Aorta (tissue), 5 donors: ENCODE data around the gene CSAD. TPM values are rescaled to one million over a fixed set of nuclear protein-coding genes. Genes with fewer than 3 reads are reported as not detected.
"Not testable (repeated sequence)": the region's sequence is repeated elsewhere in the genome, so short reads cannot be mapped to it uniquely, and the experiment has no call there.

Source experiments
- ATAC-seq: fragments of 200-7000 bp; cut with Tn5 transposase; one replicate; pipeline ENCODE4 v1.9.1; 2022; ENCODE audit warnings: moderate library complexity; ENCODE audit not compliant: low FRiP score
- DNase-seq, 2 donors: peaks; one replicate each; pipeline ENCODE4 v3.0.0-alpha.2; 2020
- H3K27ac ChIP-seq, 2 donors: one replicate each; pipeline ENCODE4 v1.5.1; 2013; ENCODE audit warnings: low read length in 2 of 2, mild to moderate bottlenecking in 2 of 2, moderate library complexity in 2 of 2, control low read depth in 1 of 2, inconsistent platforms in 1 of 2, low read depth in 1 of 2
- H3K27me3 ChIP-seq, 2 donors: one replicate each; pipeline ENCODE4 v1.6.1; 2013; ENCODE audit warnings: control low read depth in 1 of 2, low read length in 1 of 2, mild to moderate bottlenecking in 1 of 2, moderate library complexity in 1 of 2; ENCODE audit not compliant: insufficient read depth in 2 of 2, control insufficient read depth in 1 of 2
- H3K36me3 ChIP-seq, 2 donors: one replicate each; pipeline ENCODE4 v1.6.1; 2013; ENCODE audit warnings: control low read depth in 1 of 2, low read length in 1 of 2, mild to moderate bottlenecking in 1 of 2; ENCODE audit not compliant: insufficient read depth in 2 of 2, control insufficient read depth in 1 of 2
- H3K4me1 ChIP-seq, 2 donors: one replicate each; pipeline ENCODE4 v1.6.1; 2013; ENCODE audit warnings: low read length in 2 of 2, control low read depth in 1 of 2, mild to moderate bottlenecking in 1 of 2, moderate library complexity in 1 of 2; ENCODE audit not compliant: insufficient read depth in 2 of 2, control insufficient read depth in 1 of 2
- H3K4me3 ChIP-seq, 2 donors: one replicate each; pipeline ENCODE4 v1.5.1; 2013; ENCODE audit warnings: low read length in 2 of 2, control low read depth in 1 of 2, mild to moderate bottlenecking in 1 of 2
- H3K9me3 ChIP-seq: one replicate; pipeline ENCODE4 v1.6.1; 2013; ENCODE audit warnings: mild to moderate bottlenecking, low read length; ENCODE audit not compliant: control insufficient read depth
- WGBS, 2 donors: extraction: QIAGEN DNeasy Blood & Tissue Kit; methylation state at CpG; one replicate each; pipeline ENCODE4 v1.1.7; 2013; 5-methylcytosine and 5-hydroxymethylcytosine counted together
- intact Hi-C, 2 donors: fragments of 100-400 bp; cut with DNase I; formaldehyde crosslinking; loops; one replicate each; pipeline versions ENCODE4 v1.14.2 to v1.15.0; 2022
- polyA plus RNA-seq, 2 donors: library from polyadenylated mRNA; stranded (reverse); fragments of 200-250 nt; gene quantifications; one replicate each; pipeline ENCODE4 v1.2.3, GENCODE V29; 2013
- total RNA-seq, 2 donors: library from RNA; stranded (reverse); fragmentation: NEBNext Ultra II Directional; extraction: Animal tissue kit (Norgen Biotek cat#: 25700); gene quantifications; one replicate each; pipeline ENCODE4 v1.2.1, GENCODE V29; 2021
- donor health status: healthy with polysubstance abuse.
- donor health status: Bipolar disorder and iron deficiency.
- donor health status: DM: no; HTN: no; CAD: no.
- donor health status: DM: no; HTN: no; CAD: no.
- donor health status: DM: yes; HTN: yes; CAD: no.

The CSAD gene
- total and polyA plus RNA-seq, 4 donors: 5.0 to 118 (median 63.6) TPM

- Histone ChIP-seq H3K27me3 (no peaks in the 10 kb centered on the region), H3K27ac (no peak overlapping the region), H3K9me3 (no peaks in the 10 kb centered on the region), H3K4me3 (no peak overlapping the region), H3K4me1 (no peaks in the 10 kb centered on the region), H3K36me3 (no peaks in the 10 kb centered on the region)
- intact Hi-C loops: loop anchor here (5.0 kb wide), 2 partner anchors 33 to 38 kb away; no protein-coding TSS in a partner anchor
- ATAC-seq: no peak
- no peak for DNase-seq
- 92 to 94% methylated on average over 8 of the region's 8 CpGs for WGBS, 2 donors
These were observed 61.9 kb downstream of the CSAD start for GRCh38 chr12:53118751-53119300.

GRCh38 chr12:53115891-53116648 lies 64.7 kb downstream of the CSAD start:
- Histone ChIP-seq H3K4me1 (no peaks in the 10 kb centered on the region), H3K27me3 (no peaks in the 10 kb centered on the region), H3K36me3 (no peaks in the 10 kb centered on the region), H3K9me3 (no peaks in the 10 kb centered on the region), H3K27ac (peak overlapping the region; percentile 15 to 99), H3K4me3 (no peak overlapping the region)
- no peak for DNase-seq
- intact Hi-C loops: loop anchor here (5.0 kb wide), 2 partner anchors 36 to 41 kb away; no protein-coding TSS in a partner anchor
- peak; percentile 72 for ATAC-seq
- WGBS, 2 donors: 39 to 40% methylated on average over 8 of the region's 8 CpGs

GRCh38 chr12:53115112-53115890 lies 65.4 kb downstream of the CSAD start:
- WGBS, 2 donors: 89% methylated on average over 33 of the region's 33 CpGs
- peak overlapping the region; percentile 73 to 99 for H3K27ac ChIP-seq
- no peaks in the 10 kb centered on the region for H3K27me3 ChIP-seq
- DNase-seq (no peak), ATAC-seq (peak; percentile 62)
- no peaks in the 10 kb centered on the region for H3K4me1 ChIP-seq
- no peaks in the 10 kb centered on the region for H3K9me3 ChIP-seq
- no peaks in the 10 kb centered on the region for H3K36me3 ChIP-seq
- H3K4me3 ChIP-seq: no peak overlapping the region
- intact Hi-C loops: loop anchor here (5.0 kb wide), 2 partner anchors 37 to 42 kb away; no protein-coding TSS in a partner anchor

GRCh38 chr12:53113951-53114350 lies 66.8 kb downstream of the CSAD start:
- DNase-seq (no peak), ATAC-seq (no peak)
- Histone ChIP-seq H3K36me3 (no peaks in the 10 kb centered on the region), H3K27ac (peak overlapping the region in 1 of 2 donors; percentile 6), H3K27me3 (no peaks in the 10 kb centered on the region), H3K9me3 (no peaks in the 10 kb centered on the region), H3K4me1 (no peaks in the 10 kb centered on the region), H3K4me3 (no peak overlapping the region)
- intact Hi-C loops: no loop called here

GRCh38 chr12:53113136-53113705 lies 67.5 kb downstream of the CSAD start:
- H3K4me3 ChIP-seq: no peak overlapping the region
- WGBS, 2 donors: 89 to 90% methylated on average over 12 of the region's 12 CpGs
- no peaks in the 10 kb centered on the region for H3K9me3 ChIP-seq
- intact Hi-C loops: no loop called here
- no peak overlapping the region for H3K27ac ChIP-seq
- H3K36me3 ChIP-seq: no peaks in the 10 kb centered on the region
- ATAC-seq (no peak), DNase-seq (no peak)
- no peaks in the 10 kb centered on the region for H3K27me3 ChIP-seq
- no peaks in the 10 kb centered on the region for H3K4me1 ChIP-seq

- H3K27me3 ChIP-seq, H3K36me3 ChIP-seq, ATAC-seq, H3K27ac ChIP-seq, intact Hi-C loops, H3K9me3 ChIP-seq, DNase-seq, H3K4me3 ChIP-seq, H3K4me1 ChIP-seq: not testable (repeated sequence)
- WGBS, 2 donors: 95 to 96% methylated on average over 6 to 7 of the region's 7 CpGs
These were observed 68.3 kb downstream of the CSAD start for GRCh38 chr12:53112431-53112830.

Other genes with a start within 250 kb of the CSAD start
- gene KRT18, start 231.8 kb downstream of the CSAD start, total RNA-seq: 1 to 10 TPM; 3.9 to 9.0 TPM
- gene KRT18, start 231.8 kb downstream of the CSAD start, polyA plus RNA-seq: 10 to 100 TPM; 15.8 to 54.1 TPM
- 100 to 1,000 TPM; 353 to 439 TPM for gene EIF4B, start 174.5 kb downstream of the CSAD start, total RNA-seq
- 100 to 1,000 TPM; 147 to 259 TPM for gene EIF4B, start 174.5 kb downstream of the CSAD start, polyA plus RNA-seq
- gene TNS2, start 130.9 kb downstream of the CSAD start, total RNA-seq: 100 to 1,000 TPM; 198 to 275 TPM
- gene TNS2, start 130.9 kb downstream of the CSAD start, polyA plus RNA-seq: 100 to 1,000 TPM; 130 to 412 TPM
- 100 to 1,000 TPM in 1 of 2 donors, 10 to 100 TPM in 1; 71.6 to 101 TPM for gene SPRYD3, start 101.5 kb downstream of the CSAD start, total RNA-seq
- gene SPRYD3, start 101.5 kb downstream of the CSAD start, polyA plus RNA-seq: 10 to 100 TPM; 53.8 to 60.9 TPM
- 100 to 1,000 TPM; 820 to 979 TPM for gene IGFBP6, start 83.3 kb downstream of the CSAD start, total RNA-seq
- 100 to 1,000 TPM; 507 to 837 TPM for gene IGFBP6, start 83.3 kb downstream of the CSAD start, polyA plus RNA-seq
- gene SOAT2, start 77.4 kb downstream of the CSAD start, total RNA-seq: 1 to 10 TPM in 1 of 2 donors, under 1 TPM in 1; 0.63 to 1.2 TPM
- 1 to 10 TPM; 1.5 to 3.4 TPM for gene SOAT2, start 77.4 kb downstream of the CSAD start, polyA plus RNA-seq
- 10 to 100 TPM; 34.0 to 46.3 TPM for gene ZNF740, start 203 bp downstream of the CSAD start, total RNA-seq
- gene ZNF740, start 203 bp downstream of the CSAD start, polyA plus RNA-seq: 10 to 100 TPM in 1 of 2 donors, 1 to 10 TPM in 1; 4.1 to 15.7 TPM
- 1 to 10 TPM; 3.2 to 5.8 TPM for gene ITGB7, start 26.3 kb upstream of the CSAD start, total RNA-seq
- gene ITGB7, start 26.3 kb upstream of the CSAD start, polyA plus RNA-seq: 1 to 10 TPM; 1.4 to 4.9 TPM
- 10 to 100 TPM; 32.7 to 63.9 TPM for gene RARG, start 51.3 kb upstream of the CSAD start, total RNA-seq
- gene RARG, start 51.3 kb upstream of the CSAD start, polyA plus RNA-seq: 10 to 100 TPM; 14.5 to 35.6 TPM
- gene ESPL1, start 87.4 kb upstream of the CSAD start, total RNA-seq: 1 to 10 TPM in 1 of 2 donors, under 1 TPM in 1; 0.49 to 2.8 TPM
- 1 to 10 TPM in 1 of 2 donors, under 1 TPM in 1; 0.38 to 2.5 TPM for gene ESPL1, start 87.4 kb upstream of the CSAD start, polyA plus RNA-seq
- gene PFDN5, start 114.6 kb upstream of the CSAD start, total RNA-seq: 100 to 1,000 TPM; 386 to 452 TPM
- 1,000 to 10,000 TPM; 1,642 to 3,916 TPM for gene PFDN5, start 114.6 kb upstream of the CSAD start, polyA plus RNA-seq
- gene MYG1, start 118.8 kb upstream of the CSAD start, total RNA-seq: 10 to 100 TPM; 32.7 to 43.6 TPM
- 100 to 1,000 TPM in 1 of 2 donors, 10 to 100 TPM in 1; 38.6 to 112 TPM for gene MYG1, start 118.8 kb upstream of the CSAD start, polyA plus RNA-seq
- gene AAAS, start 140.7 kb upstream of the CSAD start, total RNA-seq: 10 to 100 TPM; 33.3 to 45.3 TPM
- 100 to 1,000 TPM in 1 of 2 donors, 10 to 100 TPM in 1; 15.3 to 109 TPM for gene AAAS, start 140.7 kb upstream of the CSAD start, polyA plus RNA-seq
- under 1 TPM in 1 of 2 donors, not detected in 1; 0.33 TPM for gene SP7, start 155.4 kb upstream of the CSAD start, total RNA-seq
- not detected for gene SP7, start 155.4 kb upstream of the CSAD start, polyA plus RNA-seq
- 10 to 100 TPM; 63.3 to 83.1 TPM for gene SP1, start 199.3 kb upstream of the CSAD start, total RNA-seq
- gene SP1, start 199.3 kb upstream of the CSAD start, polyA plus RNA-seq: 10 to 100 TPM in 1 of 2 donors, 1 to 10 TPM in 1; 7.4 to 17.3 TPM
- not detected for gene AMHR2, start 242.9 kb upstream of the CSAD start, total RNA-seq
- gene AMHR2, start 242.9 kb upstream of the CSAD start, polyA plus RNA-seq: under 1 TPM in 1 of 2 donors, not detected in 1; 0.26 TPM